ENCODE measurements around the gene HYI. TPM values are rescaled to one million over a fixed set of nuclear protein-coding genes. Genes with fewer than 3 reads are reported as not detected.

The HYI gene
- total and polyA plus RNA-seq, 4 donors = 26.9 to 34.9 (median 29.8) TPM

- DNase-seq (ENCODE audit: low spot score) = no peak
- H3K27ac ChIP-seq (ENCODE audit: low read depth in 1 of 2, low read length in 2 of 2) = no peak overlapping the region
Observed at GRCh38 chr1:43437031-43437973, 16.4 kb downstream of the HYI start.

More at GRCh38 chr1:43437031-43437973, 16.4 kb downstream of the HYI start:
- H3K4me3 ChIP-seq (ENCODE audit: low read depth in 1 of 3, low read length in 3 of 3) = no peak overlapping the region
- 96% methylated on average over 20 of the region's 20 CpGs for WGBS
- H3K36me3 ChIP-seq (ENCODE audit: control insufficient read depth in 4 of 4, insufficient read depth in 3 of 4, low read depth in 1 of 4, low read length in 3 of 4) = peaks cover 7 to 57% (median 32%) of the 10 kb centered on the region in 4 donors
- H3K4me1 ChIP-seq (ENCODE audit: control insufficient read depth in 4 of 4, insufficient read depth in 4 of 4, low read length in 3 of 4) = peaks cover 0 to 6% (median 0%) of the 10 kb centered on the region in 4 donors
- H3K27me3 ChIP-seq (ENCODE audit: control insufficient read depth in 4 of 4, insufficient read depth in 4 of 4, low read length in 3 of 4) = no peaks in the 10 kb centered on the region
- no peak for TF ChIP-seq RXRA (IDR thresholded peaks at IDR 0.05)
- TF ChIP-seq REST (IDR thresholded peaks at IDR 0.05) = no peak
- TF ChIP-seq GABPA (IDR thresholded peaks at IDR 0.05 in 1 of 2, conservative IDR thresholded peaks at IDR 0.05 in 1 of 2) = no peak
- no peak for TF ChIP-seq HNF4A (conservative IDR thresholded peaks at IDR 0.05)
- no peak for TF ChIP-seq SP1 (IDR thresholded peaks at IDR 0.05)
- no peak for TF ChIP-seq JUND (IDR thresholded peaks at IDR 0.05)
- TF ChIP-seq MAX (IDR thresholded peaks at IDR 0.05) = no peak
- no peak for TF ChIP-seq YY1 (IDR thresholded peaks at IDR 0.05)
- TF ChIP-seq, protein P1, sequence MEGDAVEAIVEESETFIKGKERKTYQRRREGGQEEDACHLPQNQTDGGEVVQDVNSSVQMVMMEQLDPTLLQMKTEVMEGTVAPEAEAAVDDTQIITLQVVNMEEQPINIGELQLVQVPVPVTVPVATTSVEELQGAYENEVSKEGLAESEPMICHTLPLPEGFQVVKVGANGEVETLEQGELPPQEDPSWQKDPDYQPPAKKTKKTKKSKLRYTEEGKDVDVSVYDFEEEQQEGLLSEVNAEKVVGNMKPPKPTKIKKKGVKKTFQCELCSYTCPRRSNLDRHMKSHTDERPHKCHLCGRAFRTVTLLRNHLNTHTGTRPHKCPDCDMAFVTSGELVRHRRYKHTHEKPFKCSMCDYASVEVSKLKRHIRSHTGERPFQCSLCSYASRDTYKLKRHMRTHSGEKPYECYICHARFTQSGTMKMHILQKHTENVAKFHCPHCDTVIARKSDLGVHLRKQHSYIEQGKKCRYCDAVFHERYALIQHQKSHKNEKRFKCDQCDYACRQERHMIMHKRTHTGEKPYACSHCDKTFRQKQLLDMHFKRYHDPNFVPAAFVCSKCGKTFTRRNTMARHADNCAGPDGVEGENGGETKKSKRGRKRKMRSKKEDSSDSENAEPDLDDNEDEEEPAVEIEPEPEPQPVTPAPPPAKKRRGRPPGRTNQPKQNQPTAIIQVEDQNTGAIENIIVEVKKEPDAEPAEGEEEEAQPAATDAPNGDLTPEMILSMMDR (IDR thresholded peaks at IDR 0.05; ENCODE audit: low read depth, low read length, missing input control) = no peak
- TF ChIP-seq RAD21 (IDR thresholded peaks at IDR 0.05) = no peak
- TF ChIP-seq, protein P2, sequence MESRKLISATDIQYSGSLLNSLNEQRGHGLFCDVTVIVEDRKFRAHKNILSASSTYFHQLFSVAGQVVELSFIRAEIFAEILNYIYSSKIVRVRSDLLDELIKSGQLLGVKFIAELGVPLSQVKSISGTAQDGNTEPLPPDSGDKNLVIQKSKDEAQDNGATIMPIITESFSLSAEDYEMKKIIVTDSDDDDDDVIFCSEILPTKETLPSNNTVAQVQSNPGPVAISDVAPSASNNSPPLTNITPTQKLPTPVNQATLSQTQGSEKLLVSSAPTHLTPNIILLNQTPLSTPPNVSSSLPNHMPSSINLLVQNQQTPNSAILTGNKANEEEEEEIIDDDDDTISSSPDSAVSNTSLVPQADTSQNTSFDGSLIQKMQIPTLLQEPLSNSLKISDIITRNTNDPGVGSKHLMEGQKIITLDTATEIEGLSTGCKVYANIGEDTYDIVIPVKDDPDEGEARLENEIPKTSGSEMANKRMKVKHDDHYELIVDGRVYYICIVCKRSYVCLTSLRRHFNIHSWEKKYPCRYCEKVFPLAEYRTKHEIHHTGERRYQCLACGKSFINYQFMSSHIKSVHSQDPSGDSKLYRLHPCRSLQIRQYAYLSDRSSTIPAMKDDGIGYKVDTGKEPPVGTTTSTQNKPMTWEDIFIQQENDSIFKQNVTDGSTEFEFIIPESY (IDR thresholded peaks at IDR 0.05) = no peak
- TF ChIP-seq FOXA2 (IDR thresholded peaks at IDR 0.05) = no peak
- TF ChIP-seq ATF3 (IDR thresholded peaks at IDR 0.05) = no peak
- TF ChIP-seq EGR1 (IDR thresholded peaks at IDR 0.05; ENCODE audit: low read depth in 2 of 2) = no peak
- TF ChIP-seq NR2F2 (IDR thresholded peaks at IDR 0.05) = no peak
- H3K9ac ChIP-seq (ENCODE audit: low read depth in 1 of 2, low read length in 2 of 2) = no peak overlapping the region
- H3K9me3 ChIP-seq (ENCODE audit: control insufficient read depth in 4 of 4, low read length in 3 of 4) = no peaks in the 10 kb centered on the region

Measured in liver (tissue), 9 donors.